ENCODE results near the gene EXOC1L.

The EXOC1L gene, protein sequence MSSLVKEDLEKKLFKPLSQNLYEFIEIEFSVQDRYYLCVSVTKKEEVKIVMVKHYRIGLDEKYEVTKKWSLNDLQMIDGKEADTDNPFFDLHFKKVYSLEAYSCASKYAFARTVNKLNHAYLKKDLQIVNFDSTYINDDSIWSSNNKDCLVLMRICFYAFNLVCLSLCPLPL

DNA sequence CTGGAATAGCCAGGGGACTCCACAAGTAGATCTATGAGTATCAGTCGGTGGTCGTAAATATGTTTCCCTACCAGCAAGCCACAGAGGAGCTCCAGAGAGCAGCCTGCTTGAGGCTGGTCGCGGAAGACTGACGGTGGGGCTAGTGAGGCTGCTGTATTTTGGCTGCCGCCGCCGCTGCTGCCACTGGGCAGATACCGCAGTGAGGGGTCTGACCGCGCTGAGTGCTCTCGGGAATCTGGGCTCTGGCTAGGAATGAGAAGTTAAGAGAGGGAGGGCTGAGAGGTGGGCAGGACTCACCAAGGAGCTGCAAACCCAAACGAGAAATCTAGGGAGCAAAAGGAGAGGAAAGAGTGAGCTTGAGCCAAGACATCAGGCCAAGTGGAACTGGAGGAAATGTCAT is at the start of gene EXOC1L:
Gene EXOC1L (plus strand): TSS at position 157 of the 400 bp plus-strand sequence. CDS start 237 bp downstream, at position 394.
- Mint-ChIP-seq H3K27ac (no peak within 1 kb of the TSS), H3K4me1 (ENCODE audit: low read depth) (peaks cover 5% of the 10 kb centered on the region), H3K27me3 (peaks cover 9% of the 10 kb centered on the region), H3K4me3 (peak within 1 kb of the TSS; percentile 22), H3K36me3 (ENCODE audit: low read depth) (no peaks in the 10 kb centered on the region), H3K9me3 (peaks cover 9% of the 10 kb centered on the region)
- intact Hi-C loops (cut with micrococcal nuclease) = no loop called here

DNA sequence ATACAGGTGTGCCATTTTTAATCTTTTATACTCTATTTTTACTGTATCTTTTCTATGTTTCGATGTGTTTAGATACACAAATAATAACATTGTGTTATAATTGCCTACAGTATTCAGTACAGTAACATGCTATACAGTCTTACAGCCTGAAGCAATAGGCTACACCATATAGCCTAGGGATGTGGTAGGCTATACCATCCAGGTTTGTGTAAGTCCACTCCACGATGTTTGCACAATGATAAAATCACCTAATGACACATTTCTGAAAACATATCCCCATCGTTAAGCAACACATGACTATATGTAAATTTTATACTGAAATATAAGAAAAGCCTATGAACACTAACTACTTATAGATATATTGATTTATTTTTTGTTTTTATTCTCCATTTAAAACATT is 48.9 kb upstream of the EXOC1L start:
- Mint-ChIP-seq H3K4me3 (no peak overlapping the region), H3K27ac (no peak overlapping the region), H3K9me3 (no peaks in the 10 kb centered on the region), H3K4me1 (ENCODE audit: low read depth) (no peaks in the 10 kb centered on the region), H3K36me3 (ENCODE audit: low read depth) (no peaks in the 10 kb centered on the region), H3K27me3 (no peaks in the 10 kb centered on the region)
- intact Hi-C loops (cut with micrococcal nuclease) = no loop called here

DNA sequence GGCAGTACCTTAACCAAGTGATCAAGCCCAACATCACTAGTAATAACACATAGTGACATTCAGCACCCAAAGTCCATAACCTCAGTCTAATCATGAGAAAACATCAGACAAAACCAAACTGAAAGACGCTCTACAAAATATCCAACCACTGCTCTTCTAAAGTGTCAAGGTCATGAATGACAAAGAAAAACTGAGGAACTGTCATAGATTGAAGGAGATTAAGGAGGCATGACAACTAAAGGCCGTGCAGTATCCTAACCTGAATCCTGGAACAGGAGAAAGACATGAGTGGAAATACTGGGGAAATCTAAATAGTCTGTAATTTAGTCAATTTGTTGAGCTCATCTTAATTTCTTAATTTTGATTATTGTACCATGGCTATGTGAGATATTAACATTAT is 38.2 kb upstream of the EXOC1L start:
- Mint-ChIP-seq H3K4me1 (ENCODE audit: low read depth) (no peaks in the 10 kb centered on the region), H3K9me3 (peaks cover 9% of the 10 kb centered on the region), H3K36me3 (ENCODE audit: low read depth) (no peaks in the 10 kb centered on the region), H3K27ac (no peak overlapping the region), H3K27me3 (no peaks in the 10 kb centered on the region), H3K4me3 (no peak overlapping the region)
- intact Hi-C loops (cut with micrococcal nuclease) = no loop called here

DNA sequence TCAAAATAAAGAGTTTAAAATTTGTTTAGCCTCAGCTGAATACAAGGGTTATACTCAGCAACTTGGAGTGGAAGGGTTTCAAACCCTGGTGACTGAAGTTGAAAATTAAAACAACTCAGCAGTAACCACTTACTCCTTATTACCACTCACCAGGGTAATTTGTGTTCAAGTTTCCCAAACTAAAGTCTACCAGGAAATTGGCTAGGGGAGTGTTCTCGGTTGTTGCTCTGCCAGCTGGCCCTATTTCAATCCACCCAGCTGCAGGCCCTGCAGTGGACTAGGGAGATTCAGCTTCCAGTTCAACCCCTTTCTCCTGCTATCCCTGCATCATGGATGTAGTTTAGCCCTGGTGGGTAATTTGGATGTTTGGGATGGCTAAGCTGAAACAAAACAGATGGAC is 37.8 kb upstream of the EXOC1L start:
- Mint-ChIP-seq H3K27ac (no peak overlapping the region), H3K4me1 (ENCODE audit: low read depth) (no peaks in the 10 kb centered on the region), H3K9me3 (peaks cover 9% of the 10 kb centered on the region), H3K4me3 (no peak overlapping the region), H3K36me3 (ENCODE audit: low read depth) (no peaks in the 10 kb centered on the region), H3K27me3 (no peaks in the 10 kb centered on the region)
- intact Hi-C loops (cut with micrococcal nuclease) = no loop called here

DNA sequence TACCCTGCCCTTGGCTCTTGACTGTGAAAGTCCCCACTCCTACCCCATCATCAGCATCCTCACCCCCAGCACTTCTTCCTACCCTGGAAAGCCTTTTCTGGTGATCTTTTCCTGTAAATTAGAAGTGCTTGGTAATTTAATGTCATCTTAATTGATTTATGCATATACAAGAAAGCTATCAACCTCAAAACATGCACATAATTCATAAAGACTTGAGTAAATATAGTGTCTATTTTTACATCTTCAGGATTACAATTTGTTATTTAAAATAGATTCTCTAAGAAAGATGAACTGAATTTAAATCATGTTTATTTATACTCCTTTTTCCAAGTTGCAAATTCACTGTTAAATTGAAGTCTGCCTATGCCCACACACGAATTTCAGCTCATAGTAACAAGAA is 36.0 kb upstream of the EXOC1L start:
- intact Hi-C loops (cut with micrococcal nuclease) = no loop called here
- H3K4me3 Mint-ChIP-seq = no peak overlapping the region
- H3K27me3 Mint-ChIP-seq = no peaks in the 10 kb centered on the region
- no peak overlapping the region for H3K27ac Mint-ChIP-seq
- peaks cover 9% of the 10 kb centered on the region for H3K9me3 Mint-ChIP-seq
- no peaks in the 10 kb centered on the region for H3K4me1 Mint-ChIP-seq (ENCODE audit: low read depth)
- no peaks in the 10 kb centered on the region for H3K36me3 Mint-ChIP-seq (ENCODE audit: low read depth)

DNA sequence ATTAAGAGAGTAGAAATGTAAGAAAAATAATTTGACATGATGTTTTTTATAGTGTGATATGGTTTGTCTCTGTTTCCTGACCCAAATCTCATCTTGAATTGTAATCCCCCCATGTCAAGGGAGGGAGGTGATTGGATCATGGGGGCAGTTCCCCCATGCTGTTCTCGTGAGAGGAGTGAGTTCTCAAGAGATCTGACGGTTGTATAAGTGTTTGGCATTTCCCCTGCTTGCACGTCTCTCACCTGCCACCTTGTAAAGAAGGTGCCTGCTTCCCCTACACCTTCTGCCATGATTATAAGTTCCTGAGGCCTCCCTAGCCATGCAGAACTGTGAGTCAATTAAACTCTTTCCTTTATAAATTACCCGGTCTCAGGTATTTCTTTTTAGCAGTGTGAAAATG is 34.8 kb upstream of the EXOC1L start:
- Mint-ChIP-seq H3K4me1 (ENCODE audit: low read depth) (no peaks in the 10 kb centered on the region), H3K27me3 (no peaks in the 10 kb centered on the region), H3K9me3 (peaks cover 9% of the 10 kb centered on the region), H3K27ac (no peak overlapping the region), H3K36me3 (ENCODE audit: low read depth) (no peaks in the 10 kb centered on the region), H3K4me3 (no peak overlapping the region)
- intact Hi-C loops (cut with micrococcal nuclease) = no loop called here

DNA sequence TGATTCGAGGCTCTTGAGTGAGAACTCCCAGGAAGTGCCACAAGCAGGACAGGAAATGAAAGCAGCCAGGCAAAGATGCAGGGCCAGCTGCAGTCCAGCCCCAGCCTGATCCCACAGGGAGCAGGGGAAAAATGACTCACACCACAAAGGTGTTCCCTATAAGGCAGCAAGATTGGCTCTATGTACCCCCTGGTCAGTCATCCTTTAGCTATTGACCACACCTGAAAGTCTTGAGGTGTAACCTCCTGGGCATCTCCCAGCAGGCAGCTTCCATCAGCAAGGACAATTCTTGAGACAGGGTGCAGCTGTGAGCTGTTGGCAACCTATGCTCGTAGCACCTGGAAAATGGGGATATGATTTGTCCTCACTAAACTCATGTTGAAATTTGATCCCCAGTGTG is 27.9 kb upstream of the EXOC1L start:
- peaks cover 37% of the 10 kb centered on the region for H3K27me3 Mint-ChIP-seq
- no peak overlapping the region for H3K4me3 Mint-ChIP-seq
- H3K9me3 Mint-ChIP-seq = no peaks in the 10 kb centered on the region
- H3K36me3 Mint-ChIP-seq (ENCODE audit: low read depth) = no peaks in the 10 kb centered on the region
- no peaks in the 10 kb centered on the region for H3K4me1 Mint-ChIP-seq (ENCODE audit: low read depth)
- no peak overlapping the region for H3K27ac Mint-ChIP-seq
- intact Hi-C loops (cut with micrococcal nuclease) = no loop called here

DNA sequence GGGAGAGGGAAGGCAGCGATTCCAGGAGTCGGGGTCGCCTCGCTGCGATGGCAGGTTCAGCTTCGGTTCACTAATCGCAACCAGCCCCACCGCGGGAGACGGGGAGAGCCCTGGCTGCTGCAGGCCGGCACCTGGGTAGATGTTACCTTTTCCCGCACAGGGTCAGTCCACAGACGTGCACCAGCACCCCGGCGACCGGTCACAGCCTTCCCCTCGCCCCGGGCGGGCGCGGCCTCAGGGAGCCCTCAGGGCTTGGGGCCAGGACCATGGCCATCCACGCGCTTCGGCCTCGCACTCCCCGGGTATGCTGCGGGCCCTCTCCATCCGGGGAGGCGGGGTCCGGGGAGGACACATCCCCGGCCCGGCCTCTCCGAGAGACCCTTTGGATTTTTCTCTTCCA is 26.1 kb upstream of the EXOC1L start:
- no peaks in the 10 kb centered on the region for H3K4me1 Mint-ChIP-seq (ENCODE audit: low read depth)
- peaks cover 37% of the 10 kb centered on the region for H3K27me3 Mint-ChIP-seq
- no peak overlapping the region for H3K27ac Mint-ChIP-seq
- no peaks in the 10 kb centered on the region for H3K36me3 Mint-ChIP-seq (ENCODE audit: low read depth)
- intact Hi-C loops (cut with micrococcal nuclease) = no loop called here
- H3K9me3 Mint-ChIP-seq = no peaks in the 10 kb centered on the region
- no peak overlapping the region for H3K4me3 Mint-ChIP-seq

DNA sequence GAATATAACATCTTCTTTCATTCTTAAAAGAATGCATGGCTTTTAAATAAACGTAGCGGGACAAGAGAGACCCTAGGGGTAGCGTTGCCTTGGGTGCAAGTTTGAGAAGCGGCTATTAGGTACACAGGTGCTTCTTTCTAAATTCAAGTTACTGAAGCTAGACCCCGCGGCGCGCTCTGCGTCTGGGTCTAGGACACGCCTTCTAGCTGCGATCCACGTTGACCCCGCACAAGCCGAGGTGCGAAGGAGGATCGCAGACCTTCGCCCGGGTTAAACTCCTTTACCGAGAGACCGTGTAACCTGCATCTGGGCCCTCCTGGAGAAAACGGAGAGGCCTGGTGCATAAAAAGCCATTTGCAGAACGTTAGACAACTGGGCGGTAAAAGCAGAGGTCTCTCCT is 25.5 kb upstream of the EXOC1L start:
- Mint-ChIP-seq H3K27me3 (peaks cover 37% of the 10 kb centered on the region), H3K9me3 (no peaks in the 10 kb centered on the region)

DNA sequence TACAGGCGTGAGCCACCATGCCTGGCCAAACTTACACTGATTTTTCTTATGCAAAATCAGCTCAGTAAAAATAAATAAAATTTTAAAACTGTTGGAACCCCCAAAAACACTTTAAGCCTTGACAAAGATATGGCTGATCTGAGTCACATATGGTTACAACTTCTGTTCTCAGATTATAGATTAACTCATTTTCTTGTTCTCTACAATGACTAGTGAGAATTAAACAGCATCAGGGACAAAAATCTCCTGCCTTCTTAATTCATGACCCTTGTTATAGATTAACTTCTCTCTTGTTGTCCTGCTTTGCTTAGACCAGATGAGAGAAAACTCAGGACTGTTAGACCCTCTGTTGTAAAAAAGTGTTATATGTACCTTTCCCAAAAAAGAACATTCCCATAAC is 24.2 kb upstream of the EXOC1L start:
- Mint-ChIP-seq H3K4me3 (no peak overlapping the region), H3K4me1 (ENCODE audit: low read depth) (no peaks in the 10 kb centered on the region), H3K36me3 (ENCODE audit: low read depth) (no peaks in the 10 kb centered on the region), H3K9me3 (no peaks in the 10 kb centered on the region), H3K27ac (no peak overlapping the region), H3K27me3 (peaks cover 37% of the 10 kb centered on the region)
- intact Hi-C loops (cut with micrococcal nuclease) = no loop called here

More for the DNA sequence above, 25.5 kb upstream of the EXOC1L start:
- no peak overlapping the region for H3K27ac Mint-ChIP-seq
- intact Hi-C loops (cut with micrococcal nuclease) = no loop called here
- no peak overlapping the region for H3K4me3 Mint-ChIP-seq
- no peaks in the 10 kb centered on the region for H3K4me1 Mint-ChIP-seq (ENCODE audit: low read depth)
- no peaks in the 10 kb centered on the region for H3K36me3 Mint-ChIP-seq (ENCODE audit: low read depth)

DNA sequence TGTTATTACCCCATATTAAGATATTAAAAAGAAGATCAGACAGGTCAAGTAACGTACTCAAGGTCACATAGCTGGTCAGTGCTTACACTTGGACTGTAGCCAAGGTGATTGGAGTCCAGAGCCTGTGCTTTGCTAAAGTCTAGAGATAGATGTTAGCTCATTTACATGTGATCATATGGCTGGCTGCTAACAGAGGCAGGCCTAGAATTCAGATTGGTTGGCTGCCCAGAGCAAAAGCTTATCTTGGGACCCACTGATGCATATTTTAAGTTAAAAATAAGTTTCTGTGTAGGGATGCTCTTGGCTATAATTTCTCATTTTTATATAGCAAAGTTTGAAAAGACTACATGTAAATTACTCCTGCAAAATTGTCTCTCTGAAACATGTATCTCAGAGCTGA is 18.1 kb upstream of the EXOC1L start:
- intact Hi-C loops (cut with micrococcal nuclease) = no loop called here
- no peaks in the 10 kb centered on the region for H3K4me1 Mint-ChIP-seq (ENCODE audit: low read depth)
- no peaks in the 10 kb centered on the region for H3K27me3 Mint-ChIP-seq
- no peaks in the 10 kb centered on the region for H3K9me3 Mint-ChIP-seq
- H3K27ac Mint-ChIP-seq = no peak overlapping the region
- no peak overlapping the region for H3K4me3 Mint-ChIP-seq
- no peaks in the 10 kb centered on the region for H3K36me3 Mint-ChIP-seq (ENCODE audit: low read depth)

DNA sequence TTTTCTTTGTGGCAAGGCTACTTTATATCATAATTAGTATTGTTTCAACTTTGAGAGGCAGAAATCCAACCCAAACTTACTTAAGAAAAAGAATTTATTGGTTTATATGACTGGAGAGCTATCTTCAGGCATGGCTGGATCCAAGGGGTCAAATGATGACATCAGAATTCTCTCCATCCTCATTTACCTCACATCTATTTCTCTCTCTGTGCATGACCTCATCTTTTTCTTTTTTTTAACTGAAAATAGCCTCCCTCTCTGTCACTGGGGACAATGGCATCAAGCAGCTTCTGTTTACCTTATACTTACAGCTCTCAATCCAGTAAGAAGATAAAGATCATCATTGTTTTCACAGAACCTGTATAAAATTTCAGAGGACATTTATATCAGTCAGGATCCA is 12.0 kb upstream of the EXOC1L start:
- no peak overlapping the region for H3K27ac Mint-ChIP-seq
- intact Hi-C loops (cut with micrococcal nuclease) = no loop called here
- no peak overlapping the region for H3K4me3 Mint-ChIP-seq
- H3K9me3 Mint-ChIP-seq = no peaks in the 10 kb centered on the region
- H3K36me3 Mint-ChIP-seq (ENCODE audit: low read depth) = no peaks in the 10 kb centered on the region
- no peaks in the 10 kb centered on the region for H3K27me3 Mint-ChIP-seq
- H3K4me1 Mint-ChIP-seq (ENCODE audit: low read depth) = no peaks in the 10 kb centered on the region

DNA sequence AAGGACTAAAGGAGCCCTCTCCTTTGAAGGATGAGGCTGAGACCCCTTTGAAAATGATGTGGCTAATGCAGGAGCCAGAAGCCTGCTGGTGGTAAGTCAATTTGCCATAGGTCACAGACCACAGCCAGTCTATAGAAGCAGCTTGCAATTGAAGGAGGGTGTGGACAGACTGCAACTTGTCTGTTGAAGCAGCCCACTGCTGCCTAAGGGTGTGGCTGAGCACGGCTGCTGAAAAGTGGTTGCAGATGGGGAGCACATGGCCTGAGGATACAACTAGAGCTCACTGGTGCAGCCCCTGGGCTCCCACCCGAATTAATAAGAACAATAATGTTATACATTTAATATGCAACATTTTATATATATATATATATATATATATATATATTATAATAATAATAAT is 11.4 kb upstream of the EXOC1L start:
- Mint-ChIP-seq H3K4me1 (ENCODE audit: low read depth) (no peaks in the 10 kb centered on the region), H3K27ac (no peak overlapping the region), H3K4me3 (no peak overlapping the region), H3K27me3 (no peaks in the 10 kb centered on the region), H3K9me3 (no peaks in the 10 kb centered on the region), H3K36me3 (ENCODE audit: low read depth) (no peaks in the 10 kb centered on the region)
- intact Hi-C loops (cut with micrococcal nuclease) = no loop called here

DNA sequence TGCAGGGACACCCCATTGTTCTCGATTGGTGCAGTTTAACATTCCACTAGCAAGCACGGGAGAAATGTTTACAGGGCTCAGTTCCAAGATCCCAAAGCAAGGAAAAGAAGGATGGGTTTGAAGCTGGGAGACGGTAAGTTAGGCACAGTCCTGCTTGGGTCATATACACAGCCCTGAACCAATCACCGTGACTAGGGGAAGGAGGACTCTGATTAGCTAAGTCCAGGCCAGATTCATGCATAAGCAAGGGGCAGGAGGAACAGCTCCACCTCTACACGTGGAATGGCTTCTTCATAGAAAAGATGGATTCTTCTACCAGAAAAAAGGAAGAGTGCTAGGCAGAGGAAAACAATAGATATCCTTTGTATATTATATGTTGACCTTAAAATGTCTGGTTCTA is 11.0 kb upstream of the EXOC1L start:
- no peaks in the 10 kb centered on the region for H3K27me3 Mint-ChIP-seq
- H3K4me3 Mint-ChIP-seq = no peak overlapping the region
- H3K36me3 Mint-ChIP-seq (ENCODE audit: low read depth) = no peaks in the 10 kb centered on the region
- H3K27ac Mint-ChIP-seq = no peak overlapping the region
- no peaks in the 10 kb centered on the region for H3K4me1 Mint-ChIP-seq (ENCODE audit: low read depth)
- intact Hi-C loops (cut with micrococcal nuclease) = no loop called here
- no peaks in the 10 kb centered on the region for H3K9me3 Mint-ChIP-seq

DNA sequence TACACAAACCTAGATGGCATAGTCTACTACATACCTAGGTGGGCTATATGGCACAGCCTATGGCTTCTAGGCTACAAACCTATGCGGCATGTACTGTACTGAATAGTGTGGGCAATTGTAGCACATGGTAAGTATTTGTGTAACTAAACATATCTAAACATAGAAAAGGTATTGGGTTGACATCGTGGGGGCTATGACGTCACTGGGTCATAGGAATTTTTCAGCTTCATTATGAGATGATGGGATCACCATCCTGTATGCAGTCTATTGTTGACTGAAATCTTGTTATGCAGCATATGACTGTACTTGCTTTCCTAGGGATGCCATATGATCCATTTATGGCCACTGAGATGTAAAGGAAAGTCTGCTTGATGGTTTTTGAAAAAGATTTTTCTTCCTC is 1.9 kb upstream of the EXOC1L start:
- H3K9me3 Mint-ChIP-seq = peaks cover 9% of the 10 kb centered on the region
- no peak overlapping the region for H3K4me3 Mint-ChIP-seq
- peaks cover 5% of the 10 kb centered on the region for H3K4me1 Mint-ChIP-seq (ENCODE audit: low read depth)
- H3K27me3 Mint-ChIP-seq = peaks cover 9% of the 10 kb centered on the region
- H3K27ac Mint-ChIP-seq = no peak overlapping the region
- intact Hi-C loops (cut with micrococcal nuclease) = no loop called here
- no peaks in the 10 kb centered on the region for H3K36me3 Mint-ChIP-seq (ENCODE audit: low read depth)

All from dendritic cell treated with granulocyte-macrophage colony-stimulating factor and Interleukin-4, amounts not matched to agents 40 ng/mL and 50 ng/mL, for 4 days (primary cell).